Left hindlimb (tissue), 1 donor: ENCODE results near the gene MAN1B1.

Experiments used
- DNase-seq: peaks from one replicate; pipeline ENCODE4 v3.0.0-alpha.2; 2018

The MAN1B1 gene

GRCh38 chr9:137086531-137087408, at the start of gene MAN1B1:
Gene MAN1B1 (plus strand): TSS chr9:137086985. CDS start chr9:137087000, 15 bp downstream.
- DNase-seq = peak; percentile 98

- no peak for DNase-seq
These were observed 49.8 kb upstream of the MAN1B1 start for GRCh38 chr9:137037035-137037434.

GRCh38 chr9:137037483-137037882, 49.3 kb upstream of the MAN1B1 start:
- no peak for DNase-seq

- DNase-seq = no peak
These were observed 47.9 kb upstream of the MAN1B1 start for GRCh38 chr9:137038916-137039315.

- DNase-seq = no peak
These were observed 47.0 kb upstream of the MAN1B1 start for GRCh38 chr9:137039611-137040366.

- no peak for DNase-seq
These were observed 46.2 kb upstream of the MAN1B1 start for GRCh38 chr9:137040568-137040967.

- DNase-seq = no peak
These were observed 45.7 kb upstream of the MAN1B1 start for GRCh38 chr9:137041124-137041523.

- DNase-seq = no peak
These were observed 43.7 kb upstream of the MAN1B1 start for GRCh38 chr9:137042751-137043727.

GRCh38 chr9:137044037-137044436, 42.7 kb upstream of the MAN1B1 start:
- DNase-seq = no peak

- no peak for DNase-seq
These were observed 42.1 kb upstream of the MAN1B1 start for GRCh38 chr9:137044502-137045177.

GRCh38 chr9:137045294-137046087, 41.3 kb upstream of the MAN1B1 start:
- no peak for DNase-seq

- peak; percentile 82 for DNase-seq
These were observed 40.5 kb upstream of the MAN1B1 start, which contains the start of gene NPDC1 for GRCh38 chr9:137046088-137046787. Gene NPDC1 (minus strand): TSS chr9:137046177. CDS start chr9:137045989, 188 bp downstream.

GRCh38 chr9:137048655-137049543, 37.9 kb upstream of the MAN1B1 start:
- DNase-seq = no peak

GRCh38 chr9:137049544-137050449, 37.0 kb upstream of the MAN1B1 start:
- DNase-seq = no peak

- no peak for DNase-seq
These were observed 36.2 kb upstream of the MAN1B1 start for GRCh38 chr9:137050570-137050969.

- no peak for DNase-seq
These were observed 35.5 kb upstream of the MAN1B1 start for GRCh38 chr9:137051145-137051724.

- DNase-seq = no peak
These were observed 34.5 kb upstream of the MAN1B1 start for GRCh38 chr9:137052293-137052692.
